HG03095 (cell line): ENCODE measurements around the gene SKOR1.

Source experiments
- ATAC-seq: cut with Tn5 transposase; IDR thresholded peaks from one replicate; pipeline ENCODE4 v1.9.1; 2021; ENCODE audit warnings: moderate library complexity; ENCODE audit not compliant: unreplicated experiment

The SKOR1 gene

DNA sequence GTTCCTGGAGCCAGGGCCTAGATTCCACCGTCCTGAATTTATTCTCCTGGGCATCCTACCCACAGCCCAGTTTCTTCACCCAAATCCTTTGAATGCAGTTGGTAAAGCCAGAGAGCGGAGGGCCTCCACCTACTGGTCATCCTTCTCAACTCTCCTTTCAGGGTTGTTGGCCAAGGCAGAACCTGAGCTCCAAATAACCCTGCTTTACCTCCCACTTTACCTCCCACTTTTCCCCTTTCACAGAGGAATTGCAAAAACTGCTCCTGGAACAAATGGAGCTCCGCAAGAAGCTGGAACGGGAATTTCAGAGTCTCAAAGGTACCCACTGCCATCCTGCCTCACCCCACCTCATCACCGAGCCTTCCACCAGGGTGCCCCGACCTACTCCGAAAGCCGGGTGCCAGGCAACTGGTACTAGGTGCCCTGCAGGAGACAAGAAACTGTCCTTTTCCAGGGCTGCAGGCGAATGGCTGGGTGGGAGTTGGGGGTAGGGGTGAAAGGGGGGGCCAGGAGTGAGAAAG, 6.8 kb downstream of the SKOR1 start:
- no peak for ATAC-seq

DNA sequence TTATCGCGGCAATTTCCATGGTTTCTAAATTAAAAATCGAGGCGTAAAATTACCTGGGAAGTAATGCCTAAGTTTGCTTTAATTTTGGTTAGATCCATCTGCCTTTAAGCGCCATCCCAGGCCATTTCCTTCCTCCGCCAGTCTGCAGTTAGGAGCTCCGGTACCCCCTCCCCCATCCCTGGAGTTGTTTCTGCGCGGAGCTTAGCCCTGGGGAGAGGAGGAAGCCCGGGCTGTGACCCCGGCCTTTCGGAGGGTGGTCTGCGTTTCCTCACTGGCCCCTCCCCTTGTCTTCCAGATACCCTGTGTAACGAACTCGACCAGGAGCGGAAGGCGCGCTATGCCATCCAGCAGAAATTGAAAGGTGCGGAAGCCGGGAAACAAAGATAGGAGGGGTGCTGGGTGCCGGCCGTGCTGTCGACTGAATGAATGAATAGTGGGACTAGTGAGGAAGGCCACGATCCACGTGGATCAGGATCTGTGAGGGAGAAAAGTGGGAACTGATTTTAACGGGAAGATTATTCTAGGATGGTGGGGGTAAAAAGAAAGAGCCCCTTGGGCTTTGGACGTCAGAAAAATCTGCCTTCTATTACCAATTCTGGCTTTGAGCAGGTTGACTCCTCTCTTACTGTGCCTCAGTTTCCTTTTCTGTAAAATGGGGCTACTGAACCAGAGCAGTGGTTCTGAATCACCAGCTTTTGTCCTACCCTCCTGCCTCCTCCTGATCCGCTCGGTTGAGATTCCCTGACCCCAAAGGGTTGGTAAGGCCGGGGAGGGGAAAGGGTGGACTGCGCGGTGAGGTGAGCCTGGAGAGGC, 7.8 kb downstream of the SKOR1 start:
- no peak for ATAC-seq

DNA sequence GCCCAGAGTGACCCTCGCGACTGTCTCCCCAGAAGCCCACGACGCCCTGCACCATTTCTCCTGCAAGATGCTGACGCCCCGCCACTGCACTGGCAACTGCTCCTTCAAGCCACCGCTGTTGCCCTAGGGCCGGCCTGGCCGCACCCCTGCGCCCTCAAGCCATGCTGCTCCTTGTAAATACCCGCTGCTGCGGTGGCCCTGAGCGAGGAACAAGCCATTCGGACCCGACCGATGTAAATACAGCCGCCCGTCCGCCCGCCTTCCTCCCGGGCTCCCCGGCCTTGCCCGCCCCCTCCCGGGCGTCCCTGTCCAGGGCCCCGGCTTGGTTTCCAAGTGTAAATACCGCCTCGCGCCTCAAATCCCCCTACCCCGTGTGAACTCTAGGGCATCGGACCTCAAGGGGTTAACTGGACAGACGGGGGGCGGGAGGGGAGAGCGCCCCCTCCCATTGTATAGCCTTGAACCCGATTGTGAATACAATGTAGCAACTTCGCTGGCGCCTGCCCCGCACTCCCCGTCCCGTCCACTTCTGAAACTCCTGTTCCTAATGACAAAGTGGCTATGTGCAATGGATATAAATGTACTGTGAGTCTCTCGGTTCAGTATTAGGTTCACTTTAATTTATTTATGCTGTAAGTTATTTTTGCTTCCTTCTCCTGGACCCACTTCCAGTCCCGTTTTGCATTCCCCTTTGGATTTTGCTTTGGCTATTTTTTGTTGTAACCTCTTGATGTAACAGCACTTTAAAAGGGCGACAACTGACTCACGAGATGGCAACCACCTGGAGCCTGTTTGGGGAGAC, 8.6 kb downstream of the SKOR1 start:
- ATAC-seq, result no peak

DNA sequence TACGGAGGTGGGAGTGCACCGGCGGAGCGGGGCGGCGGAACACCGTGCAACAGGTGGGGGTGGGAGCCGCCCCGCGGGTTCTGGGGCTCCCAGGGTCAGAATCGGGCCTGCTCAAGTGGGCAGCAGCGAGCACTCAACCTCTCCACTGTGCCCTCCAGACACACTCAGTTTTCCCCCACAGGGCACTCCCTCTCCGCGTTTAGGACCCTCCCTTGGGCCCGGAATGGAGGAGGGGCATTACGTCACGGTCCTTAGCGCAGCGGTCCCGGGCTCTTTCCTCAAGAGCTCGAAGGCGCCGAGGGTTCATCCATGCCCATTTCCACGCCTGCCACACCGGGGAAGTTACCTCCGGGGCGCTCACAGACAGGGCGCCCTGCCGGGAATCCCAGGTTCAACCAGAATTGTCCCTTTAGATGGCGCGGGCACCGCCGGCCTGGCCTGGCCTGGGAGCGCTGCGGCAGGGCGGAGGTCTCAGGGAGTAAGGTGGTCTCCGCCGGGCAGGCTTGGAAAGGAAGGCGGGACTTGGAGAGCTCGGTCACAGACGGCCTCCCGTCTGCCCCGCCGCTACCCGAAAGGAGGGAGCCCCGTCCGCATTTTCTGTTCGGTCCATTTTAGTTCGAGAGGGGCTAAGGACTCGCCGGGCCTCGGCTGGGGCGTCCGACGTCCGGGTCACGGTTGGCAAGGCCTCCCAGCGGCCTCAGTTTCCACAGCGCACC, 9.4 kb downstream of the SKOR1 start:
- ATAC-seq, result no peak

DNA sequence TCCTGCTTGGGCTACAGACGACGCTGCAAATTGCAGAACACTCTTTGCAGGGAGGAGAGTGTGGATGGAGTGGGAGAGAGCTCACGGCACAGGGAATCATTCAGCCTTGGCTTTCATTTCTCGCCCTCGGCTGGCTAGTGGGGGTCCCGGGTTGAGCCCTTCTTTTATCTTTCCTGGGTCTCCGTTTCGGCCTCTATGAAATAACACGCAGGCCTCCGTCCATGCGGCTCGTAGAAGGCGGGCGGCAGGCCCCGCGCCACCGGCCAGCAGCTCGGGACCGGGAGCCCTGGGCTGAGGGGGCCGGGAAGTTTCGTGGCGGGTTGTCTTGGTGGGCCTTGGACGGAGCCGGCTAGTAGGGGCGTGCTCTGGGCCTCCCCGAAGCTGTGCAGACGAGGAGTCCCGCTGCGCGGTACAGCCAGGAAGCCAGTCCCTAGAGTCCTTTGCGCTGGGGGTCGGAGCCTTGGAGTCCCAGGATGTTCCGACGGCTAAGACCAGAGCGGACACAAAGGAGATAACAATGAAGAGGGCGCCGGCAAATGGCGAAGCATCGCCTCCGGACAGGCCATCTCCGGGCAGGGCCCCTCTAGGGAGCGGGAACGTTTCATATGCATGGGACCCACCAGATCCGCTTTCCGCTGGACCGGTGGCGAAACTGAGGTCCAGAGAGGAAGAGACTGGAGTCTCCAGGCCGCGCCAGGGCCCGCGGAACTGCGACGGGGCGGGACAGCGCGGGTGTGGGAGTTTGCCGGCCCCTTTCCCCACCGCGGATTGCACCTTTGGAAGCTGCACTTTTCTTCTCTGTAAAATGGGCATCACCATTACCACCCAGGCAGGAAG, 10.2 kb downstream of the SKOR1 start:
- no peak for ATAC-seq

DNA sequence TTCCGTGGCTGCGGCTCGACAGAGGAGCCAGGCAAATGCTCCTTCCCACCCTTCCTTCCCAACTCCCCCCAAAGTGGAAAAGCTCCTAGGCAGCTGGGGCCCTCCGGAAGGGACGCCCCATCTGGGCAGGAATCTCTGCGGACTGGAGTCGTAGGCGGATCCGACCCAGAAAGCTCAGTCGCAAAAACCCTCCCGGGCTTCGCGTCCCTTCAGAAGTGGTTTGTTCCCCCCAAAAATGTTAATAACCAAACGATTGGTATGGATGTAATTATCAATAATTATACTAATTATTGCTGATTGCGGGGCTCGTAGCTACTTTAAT, 10.8 kb downstream of the SKOR1 start:
- no peak for ATAC-seq

DNA sequence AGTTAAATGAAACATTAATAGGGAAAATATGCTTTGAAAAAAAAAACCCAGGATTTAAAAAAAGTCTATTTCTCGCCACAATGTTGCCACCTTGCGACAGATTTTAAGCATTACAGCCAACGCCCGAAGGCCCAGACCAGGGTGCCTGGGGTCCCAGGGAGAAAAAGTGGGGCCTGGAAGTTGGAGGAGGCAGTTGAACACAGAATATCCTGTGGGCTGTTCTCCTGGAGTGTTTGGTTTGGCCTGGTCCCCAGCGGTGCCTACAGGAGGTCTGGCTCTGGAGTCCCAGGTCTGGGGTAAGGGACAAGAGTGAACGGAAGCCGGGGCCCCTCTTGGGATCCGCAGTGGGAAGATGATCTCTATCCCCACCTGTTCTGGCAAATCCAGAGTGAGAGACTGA, 11.2 kb downstream of the SKOR1 start:
- no peak for ATAC-seq

DNA sequence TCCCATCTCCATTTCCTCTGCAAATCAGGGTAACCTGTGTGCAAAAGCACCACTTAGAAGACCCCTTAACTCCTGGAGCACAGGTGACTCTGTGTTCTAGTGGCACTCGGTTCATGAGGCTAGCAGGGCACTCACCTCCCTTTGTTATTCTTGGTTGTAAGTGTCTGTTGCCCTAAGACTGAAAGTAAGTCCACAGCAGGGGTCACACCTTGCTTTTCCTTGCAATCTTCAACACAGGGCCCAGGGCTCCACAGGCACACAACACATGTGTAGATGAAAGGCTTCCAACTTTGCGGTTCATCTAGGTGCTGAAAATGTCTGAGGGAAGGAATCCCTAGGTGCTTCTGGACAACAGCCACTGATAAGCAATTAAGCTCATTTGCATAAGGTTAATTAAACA, 11.6 kb downstream of the SKOR1 start:
- no peak for ATAC-seq

DNA sequence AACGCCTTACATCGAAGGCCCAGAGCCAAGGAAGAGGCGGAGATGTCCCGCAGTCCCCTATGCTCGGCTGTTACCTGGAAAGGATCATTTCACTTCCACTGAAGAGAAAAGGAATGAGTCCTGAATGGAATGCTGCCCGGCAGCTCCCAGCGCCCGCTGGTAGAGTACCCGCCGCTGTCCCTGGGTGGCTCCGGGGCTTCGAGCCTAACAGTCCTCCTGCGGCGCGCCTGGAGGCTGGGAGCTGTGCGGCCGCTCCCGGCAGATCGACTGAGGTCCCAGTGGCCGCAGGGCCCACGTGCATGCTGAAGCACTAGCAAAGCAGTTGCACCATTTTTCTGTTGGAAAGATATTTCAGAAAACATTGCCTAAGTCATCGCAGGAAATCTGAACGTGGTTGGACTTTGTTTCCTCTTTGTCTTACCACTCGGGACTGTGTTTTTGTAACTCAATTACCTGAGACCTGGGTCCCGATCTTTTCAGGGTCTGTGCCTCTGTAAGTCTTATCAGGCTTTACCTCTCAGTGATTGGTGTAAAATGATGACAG, 13.6 kb downstream of the SKOR1 start:
- no peak for ATAC-seq

DNA sequence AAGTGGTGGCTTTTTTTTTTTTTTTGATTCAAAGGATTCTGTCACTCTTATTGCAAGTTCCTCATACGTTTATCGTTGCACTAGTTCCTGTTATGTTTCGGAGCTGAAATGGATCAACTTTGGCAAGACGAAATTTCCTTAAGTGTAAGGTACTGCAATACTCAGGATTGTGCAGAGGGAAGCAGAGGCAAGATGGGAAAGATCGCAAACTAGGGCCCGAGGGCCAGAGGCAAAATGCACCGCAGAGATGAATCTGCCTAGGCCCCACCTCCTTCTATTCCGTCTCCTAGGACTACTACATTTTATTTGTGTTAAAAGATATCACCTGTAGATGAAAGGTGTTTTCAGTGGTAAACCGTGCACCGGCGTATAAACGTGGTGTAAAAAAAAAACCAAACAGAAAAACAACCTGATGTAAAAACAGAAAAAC, 14.2 kb downstream of the SKOR1 start:
- no peak for ATAC-seq

DNA sequence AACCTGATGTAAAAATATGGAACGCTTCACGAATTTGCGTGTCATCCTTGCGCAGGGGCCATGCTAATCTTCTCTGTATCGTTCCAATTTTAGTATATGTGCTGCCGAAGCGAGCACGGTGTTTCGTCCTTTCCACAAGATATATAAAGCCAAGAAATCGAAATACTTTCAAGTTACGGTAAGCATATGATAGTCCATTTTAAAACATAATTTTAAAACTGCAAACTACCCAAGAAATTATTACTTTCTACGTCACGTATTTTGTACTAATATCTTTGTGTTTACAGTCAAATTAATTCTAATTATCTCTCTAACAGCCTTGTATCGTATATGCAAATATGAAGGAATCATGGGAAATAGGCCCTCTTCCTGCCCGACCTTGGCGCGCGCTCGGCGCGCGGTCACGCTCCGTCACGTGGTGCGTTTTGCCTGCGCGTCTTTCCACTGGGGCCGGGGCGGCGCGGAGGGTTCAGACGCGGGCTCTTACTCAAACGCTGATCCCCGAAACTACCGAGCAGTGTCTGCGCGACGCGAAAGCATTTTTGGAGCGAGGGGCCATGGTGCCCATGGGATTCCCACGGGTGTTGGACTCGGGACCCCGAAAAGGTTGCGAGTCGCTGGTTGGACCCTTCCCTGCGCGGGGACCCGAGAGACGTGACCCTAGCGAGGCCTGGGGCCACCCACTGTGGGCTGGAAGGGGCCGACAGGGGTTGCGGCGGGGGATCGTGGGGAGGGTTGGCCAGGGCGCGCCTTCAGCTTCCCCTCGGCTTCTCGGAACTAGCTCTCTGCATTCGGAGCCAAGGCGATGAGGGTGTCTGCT, 14.8 kb downstream of the SKOR1 start, which contains the start of gene RNU6-1:
TSS of gene RNU6-1 (minus strand) at position 117 of the 820 bp plus-strand sequence.
- ATAC-seq, result peak; percentile 65

DNA sequence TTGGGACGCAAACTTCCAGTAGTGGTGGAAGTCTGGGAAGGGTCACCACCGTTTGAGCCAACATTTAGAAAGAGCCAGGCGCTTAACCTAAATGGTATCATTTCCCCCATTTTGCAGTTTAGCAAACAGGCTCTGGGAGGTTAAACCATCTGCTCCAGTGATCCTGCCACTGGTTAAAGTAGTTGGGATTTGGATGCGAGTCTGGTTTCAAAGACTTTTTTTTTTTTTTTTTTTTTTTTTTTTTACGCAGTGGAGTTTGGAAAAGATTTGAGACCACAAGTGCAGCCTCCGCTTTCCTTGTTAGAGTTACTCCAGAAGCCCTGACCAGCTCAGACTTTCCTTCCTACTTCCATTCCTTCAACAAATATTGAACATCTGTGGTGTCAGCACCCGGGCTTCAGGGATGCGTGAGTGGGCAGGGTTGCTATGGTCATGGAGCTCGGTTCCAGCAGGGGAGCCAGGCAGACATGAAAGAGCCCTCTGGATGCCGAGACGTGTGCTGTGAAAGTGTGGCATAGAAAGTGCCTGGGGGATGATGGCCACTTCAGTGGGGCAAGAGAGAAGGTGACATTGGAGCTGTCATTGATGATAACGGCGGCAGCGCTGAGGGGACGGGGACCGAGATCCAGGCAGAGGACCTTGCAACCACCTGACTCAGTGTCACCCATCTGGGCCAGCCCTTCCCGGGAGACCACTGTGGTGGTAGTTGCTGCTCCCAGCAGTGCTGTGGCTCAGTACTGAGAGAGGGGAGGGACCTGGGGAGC, 15.6 kb downstream of the SKOR1 start:
- ATAC-seq, result no peak

DNA sequence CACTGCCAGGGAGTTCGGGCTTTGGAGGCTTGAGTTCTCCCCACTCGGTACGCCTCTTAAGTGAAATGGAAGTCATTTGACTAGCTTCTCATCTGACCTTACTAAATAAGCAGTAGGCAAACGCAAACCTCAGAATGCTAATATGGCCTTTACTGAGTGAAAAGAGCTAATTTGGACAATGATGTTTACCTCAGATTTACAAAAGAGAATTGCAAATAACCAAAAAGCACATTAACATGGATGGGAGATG, 16.1 kb downstream of the SKOR1 start:
- no peak for ATAC-seq

DNA sequence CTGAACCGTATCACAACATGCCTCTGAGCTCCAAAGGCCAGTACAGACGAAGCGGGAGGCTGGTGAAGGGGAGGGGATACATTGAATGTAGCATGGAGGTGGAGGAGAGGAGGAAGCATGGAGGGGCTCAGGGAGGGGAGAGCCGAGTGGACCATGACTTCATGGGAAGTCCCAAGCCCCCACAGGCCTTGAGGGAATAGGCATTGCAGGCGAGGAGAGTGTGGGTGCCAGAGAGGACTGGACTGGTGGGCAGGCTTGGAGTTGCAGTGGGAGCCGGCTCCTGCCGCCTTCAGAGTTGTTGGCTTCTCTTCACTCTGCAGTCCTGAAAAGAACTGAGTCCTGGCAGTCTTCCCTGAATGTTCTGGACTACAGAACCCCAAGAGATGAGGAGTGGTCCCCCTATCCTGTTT, 17.8 kb downstream of the SKOR1 start:
- ATAC-seq, result no peak

DNA sequence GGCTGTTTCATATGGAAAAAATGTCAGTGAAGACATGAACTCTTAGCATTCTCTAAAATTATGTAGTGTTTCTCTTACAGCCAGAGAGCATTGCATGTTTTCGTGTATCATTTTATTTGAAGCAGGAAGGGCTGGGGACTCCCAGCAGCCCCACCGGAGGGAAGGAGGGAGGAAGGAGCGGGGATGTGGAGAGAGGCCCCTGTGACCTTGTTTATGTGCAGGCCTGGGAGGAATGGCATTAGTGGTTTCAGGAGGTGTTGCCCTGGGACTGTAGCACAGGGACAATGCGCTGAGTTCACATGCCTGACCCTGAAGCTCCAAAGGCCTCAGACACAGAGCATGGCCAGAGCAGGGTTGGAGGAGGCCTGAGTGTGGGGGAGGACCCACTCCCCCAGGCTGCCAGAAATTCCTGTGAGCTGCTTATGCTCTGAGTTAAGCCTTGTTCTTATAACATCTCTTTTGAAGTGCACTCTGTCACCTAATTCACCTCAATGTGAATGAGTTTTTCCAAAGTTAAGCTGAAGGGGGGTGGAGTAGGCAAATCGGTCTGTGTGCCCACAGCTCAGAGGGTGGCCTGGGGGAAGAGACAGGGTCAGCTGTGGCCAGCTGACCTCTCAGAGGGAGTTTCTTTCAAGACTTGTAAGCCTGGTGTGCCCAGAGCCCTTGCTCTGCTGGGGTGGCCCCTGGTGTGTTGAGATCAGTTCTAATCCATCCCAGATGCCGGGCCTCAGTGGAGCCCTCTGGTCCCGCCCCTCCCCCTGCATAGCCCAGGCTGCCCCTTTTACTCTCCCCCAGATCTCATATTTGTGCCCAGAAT, 18.5 kb downstream of the SKOR1 start:
- no peak for ATAC-seq

DNA sequence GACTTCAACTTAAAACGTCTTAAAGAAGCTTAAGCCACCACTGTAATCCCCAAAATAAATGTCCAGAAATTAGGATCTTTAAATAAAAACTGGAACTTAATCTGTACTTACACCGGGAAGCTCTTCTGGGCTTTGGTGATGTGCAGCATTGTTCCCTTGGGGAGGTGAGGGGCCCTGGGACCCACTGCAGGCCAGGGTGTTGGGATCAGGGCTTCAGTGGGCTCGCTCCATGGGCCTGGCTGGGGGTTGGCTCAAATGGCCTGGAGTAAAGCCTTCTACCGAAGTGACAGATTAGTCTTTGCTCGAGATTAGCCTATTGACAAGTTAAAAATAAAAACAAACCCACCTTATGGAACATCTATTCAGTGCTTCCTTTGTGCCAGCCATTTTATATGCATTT, 20.7 kb downstream of the SKOR1 start:
- no peak for ATAC-seq

DNA sequence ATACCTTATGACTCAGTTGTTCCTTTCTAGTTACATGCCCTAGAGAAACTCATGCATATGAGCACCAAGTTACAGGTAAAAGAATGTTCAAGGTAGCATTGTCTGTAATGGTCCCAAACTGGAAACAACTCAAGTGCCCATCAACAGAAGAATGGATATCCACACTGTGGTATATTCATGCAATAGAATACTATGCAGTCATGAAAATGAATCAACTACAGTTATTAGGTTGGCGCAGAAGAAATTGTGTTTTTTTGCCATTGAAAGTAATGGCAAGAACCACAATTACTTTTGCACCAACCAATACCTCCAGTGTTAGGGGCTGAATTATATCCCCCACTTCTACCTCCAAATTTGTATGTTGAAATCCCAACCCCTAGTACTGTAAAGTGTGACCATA, 24.2 kb downstream of the SKOR1 start:
- no peak for ATAC-seq

DNA sequence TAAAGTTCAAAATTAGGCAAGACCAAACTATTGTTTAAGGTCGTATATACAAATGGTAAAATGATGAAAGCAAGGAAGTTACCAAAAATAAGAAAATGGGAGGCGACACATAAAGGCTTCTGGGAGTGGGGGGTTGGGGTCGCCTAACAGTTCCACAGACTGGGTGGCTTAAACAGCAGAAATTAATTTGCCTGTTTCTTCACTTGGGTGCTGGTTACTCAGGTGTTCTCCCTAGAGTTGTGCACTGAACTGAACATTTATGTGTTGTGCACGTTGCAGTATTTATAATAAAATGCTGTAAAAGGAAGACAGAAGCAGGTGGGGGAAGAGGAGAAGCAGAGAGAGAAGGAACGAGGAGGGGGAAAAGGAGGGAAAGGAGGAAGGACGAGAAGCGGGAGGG, 25.0 kb downstream of the SKOR1 start:
- no peak for ATAC-seq
